SK-N-SH treated with all-trans-retinoic acid at 6 μM for 48 hours (cell line): ENCODE data around the gene MKRN2OS.

Experiments
- ARNTL ChIP-seq: fragments of 450-650 bp; formaldehyde crosslinking; IDR thresholded peaks from 2 replicates; pipeline ENCODE4 v1.5.0; 2020; ENCODE audit warnings: low read depth, mild to moderate bottlenecking, moderate library complexity, borderline replicate concordance
- BACH2 ChIP-seq: fragments of 250-450 bp; sonication (Bioruptor Pico); IDR thresholded peaks from 2 replicates; pipeline ENCODE4 v1.9.0; 2021; ENCODE audit warnings: mild to moderate bottlenecking, borderline replicate concordance
- CREB5 ChIP-seq: fragments of 250-450 bp; sonication (Bioruptor Pico); IDR thresholded peaks from 2 replicates; pipeline ENCODE4 v1.5.1; 2020; ENCODE audit warnings: low read depth, mild to moderate bottlenecking, moderate library complexity
- CSDC2 ChIP-seq: fragments of 250-450 bp; sonication (Bioruptor Pico); IDR thresholded peaks from 2 replicates; pipeline ENCODE4 v1.5.0; 2020; ENCODE audit warnings: mild to moderate bottlenecking, moderate library complexity
- GLIS3 ChIP-seq: fragments of 250-450 bp; sonication (Bioruptor Pico); IDR thresholded peaks from 2 replicates; pipeline ENCODE4 v1.5.0; 2020; ENCODE audit warnings: mild to moderate bottlenecking, moderate library complexity
- ISL1 ChIP-seq: fragments of 250-450 bp; sonication (Bioruptor Pico); IDR thresholded peaks from 2 replicates; pipeline ENCODE4 v2.1.2; 2022; ENCODE audit warnings: mild to moderate bottlenecking, moderate library complexity
- RARB ChIP-seq: fragments of 250-450 bp; sonication (Bioruptor Pico); IDR thresholded peaks from 2 replicates; pipeline ENCODE4 v1.8.0; 2021; ENCODE audit warnings: mild to moderate bottlenecking, moderate library complexity
- ZFP3 ChIP-seq: fragments of 250-450 bp; sonication (Bioruptor Pico); IDR thresholded peaks from 2 replicates; pipeline ENCODE4 v1.5.0; 2020; ENCODE audit warnings: mild to moderate bottlenecking, moderate library complexity
- ZFP30 ChIP-seq: fragments of 450-650 bp; formaldehyde crosslinking; IDR thresholded peaks from 2 replicates; pipeline ENCODE4 v1.5.0; 2022; ENCODE audit warnings: mild to moderate bottlenecking, moderate library complexity
- ZNF565 ChIP-seq: fragments of 450-650 bp; formaldehyde crosslinking; conservative IDR thresholded peaks from 2 replicates; pipeline ENCODE4 v1.5.0; 2020; ENCODE audit warnings: low read depth, mild to moderate bottlenecking, moderate library complexity

GRCh38 chr3:12544652-12545472, 437 bp downstream of the MKRN2OS start:
- TF ChIP-seq CREB5 (CRISPR knock-in tag) = no peak
- TF ChIP-seq BACH2 (CRISPR knock-in tag) = no peak
- no peak for TF ChIP-seq ARNTL (CRISPR knock-in tag)
- no peak for TF ChIP-seq ZNF565 (CRISPR knock-in tag)
- no peak for TF ChIP-seq CSDC2 (CRISPR knock-in tag)
- TF ChIP-seq ZFP30 (CRISPR knock-in tag) = no peak
- no peak for TF ChIP-seq ISL1 (CRISPR knock-in tag)
- TF ChIP-seq GLIS3 (CRISPR knock-in tag) = no peak
- TF ChIP-seq ZFP3 (CRISPR knock-in tag) = no peak
- TF ChIP-seq RARB (CRISPR knock-in tag) = no peak
